Glomerular visceral epithelial cell (primary cell): ENCODE measurements around the gene SPDYC.

ENCODE experiments used
- DNase-seq: peaks from one replicate; pipeline ENCODE4 v3.0.0-alpha.2; 2016; ENCODE audit errors: extremely low spot score

The SPDYC gene

DNA sequence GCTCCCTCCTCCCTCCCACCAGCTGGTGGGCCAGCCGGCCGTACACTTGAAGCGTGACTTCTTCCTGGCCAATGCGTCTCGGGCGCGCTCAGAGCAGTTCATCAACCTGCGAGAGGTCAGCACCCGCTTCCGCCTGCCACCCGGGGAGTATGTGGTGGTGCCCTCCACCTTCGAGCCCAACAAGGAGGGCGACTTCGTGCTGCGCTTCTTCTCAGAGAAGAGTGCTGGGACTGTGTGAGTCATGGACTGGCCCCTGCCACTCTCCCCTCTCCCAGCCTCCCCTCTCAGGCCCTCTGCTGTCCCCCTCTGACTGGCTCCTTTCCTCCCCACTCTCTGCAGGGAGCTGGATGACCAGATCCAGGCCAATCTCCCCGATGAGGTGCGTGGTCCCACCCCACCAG lies 36.4 kb downstream of the SPDYC start:
- no peak for DNase-seq

DNA sequence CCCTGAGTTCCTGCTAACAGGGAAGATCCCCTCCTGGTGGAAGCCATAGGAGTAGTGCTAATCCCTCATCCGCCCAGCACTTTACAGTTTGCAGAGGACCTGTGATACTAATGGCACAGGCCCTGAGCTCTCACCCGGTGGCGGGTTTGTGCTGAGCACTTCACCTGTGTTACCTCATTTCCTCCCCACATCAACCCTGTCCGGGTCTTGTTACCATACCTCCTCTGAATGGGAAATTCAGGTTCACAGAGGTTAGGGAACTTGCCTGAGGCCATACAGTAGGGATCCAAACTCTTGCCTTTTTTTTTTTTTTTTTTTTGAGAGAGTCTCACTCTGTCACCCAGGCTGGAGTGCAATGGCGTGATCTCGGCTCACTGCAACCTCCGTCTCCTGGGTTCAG lies 36.9 kb downstream of the SPDYC start:
- no peak for DNase-seq

DNA sequence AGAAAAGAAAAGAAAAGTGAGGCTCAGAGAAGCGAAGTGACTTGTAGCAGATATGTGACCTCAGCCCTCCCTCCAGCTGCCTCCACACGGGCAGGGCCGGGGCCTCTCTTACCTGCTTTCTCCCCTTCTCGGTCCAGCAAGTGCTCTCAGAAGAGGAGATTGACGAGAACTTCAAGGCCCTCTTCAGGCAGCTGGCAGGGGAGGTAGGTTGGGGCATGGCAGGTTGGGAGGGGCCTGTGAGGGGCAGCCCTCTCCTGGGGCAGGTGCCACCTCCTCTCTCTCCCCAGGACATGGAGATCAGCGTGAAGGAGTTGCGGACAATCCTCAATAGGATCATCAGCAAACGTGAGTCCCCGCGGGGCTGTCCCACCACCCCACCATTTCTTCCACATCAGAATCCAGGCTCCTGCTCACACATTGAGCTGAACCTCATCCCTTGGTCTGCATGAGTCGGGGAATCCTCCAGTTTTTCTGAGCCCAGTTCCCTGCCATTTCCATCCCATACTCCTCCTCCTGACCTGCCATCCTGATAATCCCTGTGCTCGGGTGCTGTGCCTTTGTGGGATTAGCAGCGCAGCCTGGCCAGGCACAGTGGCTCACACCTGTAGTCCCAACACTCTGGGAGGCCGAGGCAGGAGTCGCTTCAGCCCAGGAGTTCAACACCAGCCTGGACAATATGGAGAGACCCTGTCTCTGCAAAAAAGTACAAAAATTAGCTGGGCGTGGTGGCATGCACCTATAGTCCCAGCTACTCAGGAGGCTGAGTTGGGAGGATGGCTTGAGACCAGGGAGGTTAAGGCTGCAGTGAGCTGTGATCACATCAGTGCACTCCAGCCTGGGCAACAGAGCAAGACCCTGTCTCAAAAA lies 38.1 kb downstream of the SPDYC start:
- DNase-seq = no peak

DNA sequence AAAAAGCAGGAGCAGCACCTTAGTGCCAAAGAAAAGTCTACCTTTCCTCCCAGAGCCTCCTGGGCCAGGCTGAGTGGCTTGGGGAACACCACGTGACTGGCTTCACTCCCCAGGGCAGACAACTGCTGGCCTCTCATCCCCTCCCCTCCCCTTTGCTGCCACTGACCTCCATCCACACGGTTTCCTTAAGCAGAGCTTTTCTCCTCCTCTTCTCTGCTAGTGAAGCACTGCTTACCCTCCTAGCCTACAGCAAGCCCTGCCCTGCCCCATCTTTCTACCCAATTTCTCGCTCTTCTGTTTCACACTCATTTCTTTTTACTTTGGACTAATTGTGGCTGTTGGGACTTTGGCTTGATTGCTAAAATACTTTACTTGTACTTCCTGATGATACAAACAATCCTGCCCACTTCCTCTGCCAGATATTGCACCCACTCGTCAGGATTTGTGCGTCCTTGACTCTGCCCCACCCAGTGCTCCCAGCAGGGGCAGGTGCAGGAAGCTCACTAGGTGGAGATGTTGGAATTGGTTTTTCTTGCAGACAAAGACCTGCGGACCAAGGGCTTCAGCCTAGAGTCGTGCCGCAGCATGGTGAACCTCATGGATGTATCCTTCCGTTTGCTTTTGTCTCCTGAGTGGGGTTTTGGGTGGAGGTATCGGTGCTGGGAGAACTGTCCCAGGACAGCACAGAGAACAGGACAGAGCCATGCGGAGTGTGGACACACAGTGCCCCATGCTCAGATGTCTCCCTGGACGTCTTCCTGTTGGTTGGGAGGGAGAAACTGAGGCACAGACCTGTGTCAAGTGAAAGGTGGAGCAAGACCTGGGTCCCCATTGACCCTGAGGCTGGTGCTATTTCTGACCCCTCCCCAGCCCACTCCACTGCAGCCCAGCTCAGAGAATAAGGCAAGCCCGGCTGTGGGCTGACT lies 39.0 kb downstream of the SPDYC start:
- DNase-seq = no peak

DNA sequence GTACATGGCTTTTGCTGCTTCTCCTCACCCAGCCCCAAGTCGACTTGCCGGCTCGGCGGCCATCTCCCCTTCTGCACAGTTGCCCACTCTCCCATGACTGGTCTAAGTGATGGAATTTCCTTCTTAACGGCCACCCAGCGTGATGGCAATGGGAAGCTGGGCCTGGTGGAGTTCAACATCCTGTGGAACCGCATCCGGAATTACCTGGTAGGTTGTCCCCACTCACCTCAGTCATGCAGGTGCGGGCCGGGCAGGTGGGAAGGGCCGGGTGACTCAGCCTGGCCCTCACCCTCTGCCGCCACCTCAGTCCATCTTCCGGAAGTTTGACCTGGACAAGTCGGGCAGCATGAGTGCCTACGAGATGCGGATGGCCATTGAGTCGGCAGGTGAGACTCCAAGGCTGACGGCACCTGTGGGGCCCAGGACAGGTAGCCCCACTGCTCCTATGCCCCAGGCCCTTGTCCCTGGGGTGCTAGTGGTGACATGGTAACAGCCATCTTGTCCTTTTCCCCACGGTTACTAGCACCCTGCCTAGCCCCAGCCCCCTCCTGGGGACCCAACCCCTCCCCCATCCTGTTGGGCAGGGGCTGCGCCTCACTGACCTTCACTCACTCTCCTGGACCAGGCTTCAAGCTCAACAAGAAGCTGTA lies 39.8 kb downstream of the SPDYC start:
- DNase-seq = no peak

DNA sequence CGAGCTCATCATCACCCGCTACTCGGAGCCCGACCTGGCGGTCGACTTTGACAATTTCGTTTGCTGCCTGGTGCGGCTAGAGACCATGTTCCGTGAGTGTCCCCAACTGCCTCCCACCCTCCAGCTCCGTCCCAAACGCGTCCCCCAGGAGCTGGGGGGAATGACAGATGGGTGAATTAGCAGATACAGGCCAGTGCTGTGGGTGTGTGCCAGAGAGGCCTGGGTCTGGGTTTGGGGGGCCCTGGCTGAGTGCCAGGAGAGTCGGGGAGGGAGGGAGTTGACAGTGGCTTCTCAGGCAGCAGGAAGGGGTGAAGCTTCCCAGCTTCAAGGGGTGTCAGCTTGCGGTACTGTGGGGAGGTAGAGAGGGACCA lies 40.3 kb downstream of the SPDYC start:
- DNase-seq = no peak

DNA sequence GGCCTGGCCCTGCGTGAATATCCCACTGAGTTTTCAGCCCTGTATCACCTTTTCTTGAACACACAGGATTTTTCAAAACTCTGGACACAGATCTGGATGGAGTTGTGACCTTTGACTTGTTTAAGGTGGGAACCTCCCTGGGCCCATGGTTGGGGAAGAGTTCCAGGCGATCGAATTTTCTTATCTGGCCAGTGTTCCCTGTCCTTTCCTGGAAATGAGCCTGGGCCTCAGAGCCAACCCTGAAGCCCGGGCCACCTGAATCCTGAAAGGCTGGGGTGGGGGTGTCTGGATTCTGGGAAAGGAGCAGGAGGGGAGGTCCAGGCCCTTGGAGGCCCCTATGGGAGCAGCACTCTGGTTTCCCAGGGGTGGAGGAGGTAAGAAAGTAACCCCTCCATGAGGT lies 40.7 kb downstream of the SPDYC start:
- no peak for DNase-seq

DNA sequence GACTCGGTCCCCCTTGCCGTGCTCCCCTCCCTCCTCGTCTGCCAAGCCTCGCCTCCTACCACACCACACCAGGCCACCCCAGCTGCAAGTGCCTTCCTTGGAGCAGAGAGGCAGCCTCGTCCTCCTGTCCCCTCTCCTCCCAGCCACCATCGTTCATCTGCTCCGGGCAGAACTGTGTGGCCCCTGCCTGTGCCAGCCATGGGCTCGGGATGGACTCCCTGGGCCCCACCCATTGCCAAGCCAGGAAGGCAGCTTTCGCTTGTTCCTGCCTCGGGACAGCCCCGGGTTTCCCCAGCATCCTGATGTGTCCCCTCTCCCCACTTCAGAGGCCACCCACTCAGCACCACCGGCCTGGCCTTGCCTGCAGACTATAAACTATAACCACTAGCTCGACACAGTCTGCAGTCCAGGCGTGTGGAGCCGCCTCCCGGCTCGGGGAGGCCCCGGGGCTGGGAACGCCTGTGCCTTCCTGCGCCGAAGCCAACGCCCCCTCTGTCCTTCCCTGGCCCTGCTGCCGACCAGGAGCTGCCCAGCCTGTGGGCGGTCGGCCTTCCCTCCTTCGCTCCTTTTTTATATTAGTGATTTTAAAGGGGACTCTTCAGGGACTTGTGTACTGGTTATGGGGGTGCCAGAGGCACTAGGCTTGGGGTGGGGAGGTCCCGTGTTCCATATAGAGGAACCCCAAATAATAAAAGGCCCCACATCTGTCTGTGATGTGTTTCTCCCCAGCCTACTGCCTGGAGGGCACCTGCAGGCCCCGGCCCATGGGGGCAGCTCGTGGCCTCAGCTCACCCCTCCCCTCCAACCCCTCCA lies 41.5 kb downstream of the SPDYC start:
- DNase-seq = no peak

DNA sequence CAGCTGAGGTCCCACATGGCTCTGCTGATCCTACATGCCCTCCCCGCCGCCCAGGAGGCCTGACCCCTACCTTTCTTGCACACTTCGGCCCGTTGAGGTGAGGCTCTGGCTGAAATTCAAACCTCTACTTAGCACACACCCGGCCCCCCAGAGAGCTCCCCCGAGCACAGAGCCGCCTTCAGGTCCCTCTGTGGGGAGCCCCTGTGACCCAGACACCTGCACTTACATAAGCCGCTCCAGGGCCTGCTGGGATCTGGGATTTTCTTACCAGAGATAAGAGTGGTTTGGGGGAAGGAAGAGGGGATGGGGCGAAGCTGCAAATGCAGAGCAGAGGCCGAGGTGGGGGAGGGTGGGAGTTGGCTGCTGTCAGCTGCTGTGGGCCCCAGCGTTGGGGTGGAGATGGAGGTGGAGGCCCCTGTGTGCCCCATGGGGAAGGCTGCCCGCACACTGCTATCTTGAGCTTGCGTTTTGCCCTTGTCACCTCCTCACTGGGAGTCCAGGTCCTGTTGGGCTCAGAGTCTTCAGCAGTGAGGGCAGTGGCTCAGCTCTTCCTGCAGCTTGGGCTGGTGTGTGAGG lies 42.3 kb downstream of the SPDYC start:
- DNase-seq = no peak

DNA sequence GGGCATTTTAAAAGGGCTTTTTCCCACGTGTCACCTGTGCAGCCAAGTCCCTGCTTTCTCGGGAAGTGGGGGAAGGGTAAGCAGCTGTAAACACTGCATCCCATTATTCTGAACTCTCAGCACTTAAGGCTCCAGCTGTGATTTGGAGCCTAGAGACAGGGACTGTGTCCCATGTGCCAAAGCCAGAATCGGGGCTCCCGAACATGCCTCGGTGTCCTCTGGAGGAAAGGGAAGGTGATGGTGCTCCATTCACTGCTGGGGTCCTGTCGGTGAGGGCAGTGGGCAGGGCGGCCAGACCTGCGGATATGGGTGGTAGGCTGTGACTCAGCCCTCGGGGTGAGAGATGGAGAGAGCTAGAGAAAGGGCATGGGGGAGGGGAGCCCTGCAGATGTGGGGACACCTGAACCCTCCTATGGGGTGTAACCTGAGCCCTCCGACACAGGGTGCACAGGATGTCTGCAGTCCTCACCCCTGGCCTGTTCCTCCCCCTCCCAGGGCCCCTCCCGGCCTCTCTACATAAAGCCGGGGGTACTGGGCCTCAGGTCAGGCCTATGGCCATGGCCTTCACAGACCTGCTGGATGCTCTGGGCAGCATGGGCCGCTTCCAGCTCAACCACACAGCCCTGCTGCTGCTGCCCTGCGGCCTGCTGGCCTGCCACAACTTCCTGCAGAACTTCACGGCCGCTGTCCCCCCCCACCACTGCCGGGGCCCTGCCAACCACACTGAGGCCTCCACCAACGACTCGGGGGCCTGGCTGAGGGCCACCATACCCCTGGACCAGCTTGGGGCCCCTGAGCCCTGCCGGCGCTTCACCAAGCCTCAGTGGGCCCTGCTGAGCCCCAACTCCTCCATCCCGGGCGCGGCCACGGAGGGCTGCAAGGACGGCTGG lies 43.5 kb downstream of the SPDYC start:
- DNase-seq = no peak

DNA sequence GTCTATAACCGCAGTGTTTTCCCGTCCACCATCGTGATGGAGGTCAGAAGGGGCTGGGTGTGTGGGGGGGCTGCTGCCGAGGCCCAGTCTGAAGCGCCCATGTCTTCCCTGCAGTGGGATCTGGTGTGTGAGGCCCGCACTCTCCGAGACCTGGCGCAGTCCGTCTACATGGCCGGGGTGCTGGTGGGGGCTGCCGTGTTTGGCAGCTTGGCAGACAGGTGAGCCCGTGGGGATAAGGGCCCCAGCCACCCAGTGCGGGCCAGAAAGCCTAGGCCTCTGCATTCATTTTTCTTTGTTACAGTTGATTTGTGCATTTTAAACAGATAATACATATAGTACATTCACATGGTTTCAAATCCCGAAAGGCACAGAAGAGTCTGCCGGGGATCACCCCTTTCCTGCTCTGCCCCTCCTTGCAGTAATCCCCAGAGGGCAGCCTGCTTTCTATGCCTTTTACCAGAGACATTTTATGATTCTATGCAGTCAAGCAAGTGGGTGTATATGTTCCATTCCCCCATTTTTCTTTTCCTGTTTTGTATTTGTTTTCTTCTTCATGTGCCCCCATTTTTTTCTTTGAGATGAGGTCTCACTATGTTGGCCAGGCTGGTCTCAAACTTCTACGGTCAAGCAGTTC lies 44.3 kb downstream of the SPDYC start:
- DNase-seq = no peak

DNA sequence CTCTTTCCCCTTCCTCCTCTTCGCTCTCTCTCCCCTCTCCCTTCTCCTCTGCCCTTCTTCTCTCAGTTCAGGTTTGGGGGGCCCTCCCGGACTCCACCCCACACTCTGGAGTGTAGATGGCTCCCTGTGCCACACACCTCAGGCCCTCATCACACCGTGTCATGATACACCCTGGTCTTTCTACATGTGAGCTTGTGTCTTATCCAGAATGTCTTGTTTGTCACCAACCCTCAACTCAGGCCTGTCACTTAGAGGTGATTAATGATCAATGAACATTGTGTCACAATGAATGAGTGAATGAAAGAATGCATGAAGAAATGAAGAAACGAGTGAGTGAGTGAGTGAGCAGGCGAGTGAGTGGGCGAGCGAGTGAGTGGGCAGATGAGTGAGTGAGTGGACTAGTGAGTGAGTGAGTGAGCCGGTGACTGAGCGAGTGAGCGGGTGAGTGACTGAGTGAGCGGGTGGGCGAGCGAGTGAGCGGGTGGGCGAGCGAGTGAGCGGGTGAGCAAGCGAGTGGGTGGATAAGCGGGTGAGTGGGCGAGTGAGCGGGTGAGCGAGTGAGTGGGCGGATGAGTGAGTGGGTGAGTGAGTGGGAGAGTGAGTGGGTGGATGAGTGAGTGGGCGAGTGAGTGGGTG lies 45.5 kb downstream of the SPDYC start:
- DNase-seq = no peak

DNA sequence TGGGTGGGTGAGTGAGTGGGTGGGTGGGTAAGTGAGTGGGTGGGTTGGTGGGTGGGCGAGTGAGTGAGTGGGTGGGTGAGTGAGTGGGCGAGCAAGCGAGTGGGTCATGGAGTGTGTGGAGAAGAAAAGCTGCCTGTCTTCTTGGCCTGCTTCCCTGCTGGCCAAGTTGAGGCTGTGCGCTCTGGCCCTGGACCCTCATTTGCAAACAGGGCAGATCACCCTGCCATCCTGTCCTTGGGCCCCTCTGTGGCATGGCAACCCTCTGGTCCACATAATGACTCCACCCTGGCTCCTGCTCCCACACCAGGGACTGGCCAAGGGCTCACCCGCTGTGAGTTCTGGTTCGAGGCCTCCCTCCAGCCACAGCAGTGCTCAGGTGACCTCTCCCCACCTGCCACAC lies 46.8 kb downstream of the SPDYC start:
- DNase-seq = no peak

DNA sequence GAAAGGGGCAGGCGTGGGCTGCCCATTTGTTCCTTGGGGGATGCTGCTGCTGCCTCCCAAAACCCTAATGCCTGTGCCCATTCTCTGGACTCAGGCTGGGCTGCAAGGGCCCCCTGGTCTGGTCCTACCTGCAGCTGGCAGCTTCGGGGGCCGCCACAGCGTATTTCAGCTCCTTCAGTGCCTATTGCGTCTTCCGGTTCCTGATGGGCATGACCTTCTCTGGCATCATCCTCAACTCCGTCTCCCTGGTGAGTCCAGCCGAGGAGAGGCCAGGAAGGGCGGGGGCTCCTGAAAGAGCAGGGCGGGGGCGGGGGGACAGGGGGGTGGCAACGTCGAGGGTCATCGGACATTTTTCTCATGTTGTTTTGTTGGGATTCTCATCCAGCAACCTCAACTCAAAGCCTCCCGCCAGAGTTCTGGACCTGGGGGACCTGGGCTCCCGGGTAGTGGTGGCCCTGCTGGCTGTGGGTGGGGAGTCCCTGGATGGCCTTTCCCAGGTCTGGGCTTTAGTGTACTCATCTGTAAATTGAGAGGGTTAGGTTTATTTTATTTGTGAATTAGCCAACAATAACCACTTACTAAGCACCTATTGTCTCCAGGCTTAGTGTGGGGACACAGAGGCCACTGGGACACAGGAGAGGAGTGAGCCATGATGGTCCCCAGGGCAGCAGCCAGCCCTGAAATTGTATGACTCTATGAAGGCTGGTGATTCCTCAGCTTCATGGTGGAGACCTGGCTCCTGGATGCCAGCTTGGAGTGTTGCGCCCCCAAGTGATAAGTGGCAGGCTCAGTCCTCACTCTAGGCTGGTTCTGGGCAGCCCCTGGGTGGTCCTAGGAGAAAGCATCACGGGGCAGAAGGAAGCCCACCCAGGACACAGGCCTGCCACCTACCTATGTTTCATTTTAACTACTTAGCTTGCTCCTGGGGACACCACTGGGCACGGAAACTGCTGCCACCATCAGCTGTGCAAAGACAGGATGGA lies 47.7 kb downstream of the SPDYC start:
- DNase-seq = no peak

DNA sequence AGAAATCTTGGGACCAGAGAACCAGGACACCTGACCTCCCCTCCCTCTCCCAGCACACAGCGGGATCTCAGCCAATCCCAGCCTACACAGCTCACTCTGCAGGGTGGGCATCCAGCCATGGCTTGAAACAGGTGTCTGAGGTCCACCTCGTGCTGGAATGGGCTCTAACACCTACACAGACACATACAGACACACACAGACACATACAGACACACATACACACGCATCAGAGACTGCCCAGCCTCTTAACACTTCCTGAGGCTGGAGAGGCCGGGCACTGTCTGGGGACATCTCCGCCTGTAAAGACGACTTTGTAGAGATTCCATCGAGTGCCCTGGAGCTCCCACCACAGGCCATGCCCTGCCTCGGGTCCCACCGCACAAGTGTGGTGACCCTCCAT lies 48.4 kb downstream of the SPDYC start:
- DNase-seq = no peak

DNA sequence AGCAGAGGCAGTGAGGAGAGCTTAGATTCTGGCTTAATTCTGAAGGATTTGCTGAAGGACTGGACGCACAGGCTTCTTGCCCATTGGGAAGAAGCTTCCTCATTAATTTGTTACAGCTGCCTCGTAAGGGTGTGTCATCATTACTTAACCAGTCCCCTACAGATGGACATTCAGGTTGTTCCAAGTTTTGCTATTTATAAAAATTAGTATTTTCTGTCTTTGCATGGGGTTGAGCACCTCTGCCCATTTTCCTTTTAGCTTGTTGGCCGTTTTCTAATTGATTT lies 49.8 kb downstream of the SPDYC start:
- no peak for DNase-seq

DNA sequence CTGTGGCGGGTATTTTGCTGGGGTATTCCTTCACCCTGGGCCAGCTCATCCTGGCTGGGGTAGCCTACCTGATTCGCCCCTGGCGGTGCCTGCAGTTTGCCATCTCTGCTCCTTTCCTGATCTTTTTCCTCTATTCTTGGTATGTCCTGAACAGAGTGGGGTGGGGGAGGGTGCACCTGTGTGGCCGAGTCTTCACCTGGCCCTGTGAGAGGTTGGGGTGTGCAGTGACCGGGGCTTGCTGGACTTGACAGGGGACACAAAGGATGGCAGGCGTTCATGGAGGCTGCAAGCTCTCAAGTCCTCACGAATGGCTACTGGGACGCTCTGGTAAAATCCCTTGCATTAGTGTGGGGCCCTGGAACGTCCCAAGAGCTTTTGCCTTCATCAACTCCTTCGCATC lies 51.0 kb downstream of the SPDYC start:
- DNase-seq = no peak
